HEK293T (cell line): ENCODE data around the gene CLDN3.

Source experiments
- CTCF ChIA-PET: fragments of 350-600 bp; formaldehyde crosslinking; extraction: SDS; loops from one replicate; lab custom pipeline; 2021; ENCODE audit warnings: antibody characterized with exemption, inconsistent platforms; lab: Yijun Ruan, JAX
- POLR2A ChIA-PET: fragments of 350-600 bp; formaldehyde crosslinking; extraction: SDS; loops from one replicate; lab custom pipeline; 2020; ENCODE audit warnings: antibody characterized with exemption, inconsistent platforms; lab: Yijun Ruan, JAX
- DNase-seq: peaks from one replicate; pipeline ENCODE4 v3.0.0; 2012; ENCODE audit warnings: mixed read lengths; ENCODE audit errors: extremely low spot score
- ARNT ChIP-seq: fragments of 450-650 bp; IDR thresholded peaks from 2 replicates; pipeline ENCODE4 v1.6.1; 2017; ENCODE audit warnings: mild to moderate bottlenecking
- BHLHE40 ChIP-seq: fragments of 450-650 bp; IDR thresholded peaks from 2 replicates; pipeline ENCODE4 v1.6.1; 2016; ENCODE audit warnings: mild to moderate bottlenecking, moderate library complexity, borderline replicate concordance
- CTBP1 ChIP-seq: fragments of 450-650 bp; IDR thresholded peaks from 2 replicates; pipeline ENCODE4 v1.6.1; 2016; ENCODE audit warnings: borderline replicate concordance
- ELF4 ChIP-seq: fragments of 450-650 bp; IDR thresholded peaks from 2 replicates; pipeline ENCODE4 v1.6.1; 2017; ENCODE audit warnings: antibody characterized with exemption
- FOXA1 ChIP-seq: fragments of 450-650 bp; IDR thresholded peaks from 2 replicates; pipeline ENCODE4 v1.6.1; 2016; ENCODE audit warnings: mild to moderate bottlenecking
- FOXK2 ChIP-seq: fragments of 450-650 bp; IDR thresholded peaks from 2 replicates; pipeline ENCODE4 v1.6.1; 2016; ENCODE audit warnings: mild to moderate bottlenecking
- FOXM1 ChIP-seq: fragments of 450-650 bp; IDR thresholded peaks from 2 replicates; pipeline ENCODE4 v1.6.1; 2017; ENCODE audit warnings: mild to moderate bottlenecking, borderline replicate concordance
- HDGF ChIP-seq: fragments of 450-650 bp; IDR thresholded peaks from 2 replicates; pipeline ENCODE4 v1.6.1; 2017; ENCODE audit warnings: antibody characterized with exemption, borderline replicate concordance
- L3MBTL2 ChIP-seq: fragments of 450-650 bp; conservative IDR thresholded peaks from 2 replicates; pipeline ENCODE4 v1.6.1; 2016; ENCODE audit warnings: mild to moderate bottlenecking
- LEF1 ChIP-seq: fragments of 450-650 bp; IDR thresholded peaks from 2 replicates; pipeline ENCODE4 v1.6.1; 2017; ENCODE audit warnings: mild to moderate bottlenecking, borderline replicate concordance
- NFRKB ChIP-seq: fragments of 450-650 bp; IDR thresholded peaks from 2 replicates; pipeline ENCODE4 v1.6.1; 2016; ENCODE audit warnings: mild to moderate bottlenecking, moderate library complexity
- SP1 ChIP-seq: fragments of 450-650 bp; IDR thresholded peaks from 2 replicates; pipeline ENCODE4 v1.6.1; 2017
- SUZ12 ChIP-seq: fragments of 450-650 bp; IDR thresholded peaks from 2 replicates; pipeline ENCODE4 v1.6.1; 2016; ENCODE audit warnings: mild to moderate bottlenecking
- TARDBP ChIP-seq: fragments of 450-650 bp; IDR thresholded peaks from 2 replicates; pipeline ENCODE4 v1.6.1; 2016
- ZNF384 ChIP-seq: fragments of 450-650 bp; IDR thresholded peaks from 2 replicates; pipeline ENCODE4 v1.6.1; 2016
- TF ChIP-seq, protein P1 (sequence below): fragments of 450-650 bp; IDR thresholded peaks from 2 replicates; pipeline ENCODE4 v1.6.1; 2016

Gene CLDN3, protein sequence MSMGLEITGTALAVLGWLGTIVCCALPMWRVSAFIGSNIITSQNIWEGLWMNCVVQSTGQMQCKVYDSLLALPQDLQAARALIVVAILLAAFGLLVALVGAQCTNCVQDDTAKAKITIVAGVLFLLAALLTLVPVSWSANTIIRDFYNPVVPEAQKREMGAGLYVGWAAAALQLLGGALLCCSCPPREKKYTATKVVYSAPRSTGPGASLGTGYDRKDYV

DNA sequence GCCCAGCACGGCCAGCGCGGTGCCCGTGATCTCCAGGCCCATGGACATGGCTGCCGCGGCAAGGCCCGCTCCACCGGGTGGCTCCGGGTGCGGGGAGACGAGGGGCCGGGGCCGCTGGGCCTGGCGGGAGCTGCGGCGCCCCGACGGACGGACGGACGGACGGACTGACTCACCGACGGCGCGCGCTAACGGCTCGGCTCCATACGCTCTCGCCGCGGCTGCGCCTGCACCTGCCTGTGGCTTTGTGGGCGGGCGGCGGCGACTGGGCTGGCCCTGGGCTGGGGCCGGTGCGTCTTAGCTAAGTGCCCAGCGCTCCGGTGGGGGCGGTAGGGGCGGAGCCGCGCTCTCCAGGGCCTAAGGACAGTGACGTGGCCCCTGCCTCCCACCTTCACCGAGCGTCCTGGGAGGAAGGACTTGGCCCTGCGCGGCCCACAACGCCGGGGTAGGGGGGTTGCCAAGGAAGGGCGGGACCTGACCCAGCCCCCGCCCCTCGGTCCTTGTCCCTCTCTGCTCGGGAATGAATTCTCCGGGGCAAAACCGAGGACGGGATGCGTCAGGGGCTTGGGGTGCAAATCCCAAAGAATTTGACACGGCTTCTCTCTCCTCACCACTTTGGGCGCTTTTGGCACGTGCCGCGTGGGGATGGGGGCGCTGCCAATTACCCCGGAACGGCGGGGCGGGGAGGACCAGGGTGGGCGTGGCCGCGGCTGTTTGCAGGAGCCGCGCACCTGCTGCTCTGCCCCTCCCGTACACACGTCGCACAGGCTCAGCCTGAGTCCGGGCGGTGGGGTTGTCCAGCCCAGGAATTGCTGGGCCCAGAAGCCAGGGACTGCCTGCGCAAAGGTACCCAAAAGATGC lies at the start of gene CLDN3:
Gene CLDN3 (minus strand): TSS at position 269 of the 858 bp plus-strand sequence. CDS start 221 bp downstream, at position 48.
- ChIA-PET CTCF (interaction anchor here (0.6 kb wide), 2 partner anchors 148 to 236 kb away, joined by 3 read pairs; no protein-coding TSS in a partner anchor), POLR2A (interaction anchor here (0.6 to 1.8 kb wide), 2 partner anchors 15 to 32 kb away, joined by 3 to 8 read pairs; partner anchors contain the start of gene ABHD11)
- TF ChIP-seq LEF1 (no peak), ELF4 (no peak), TARDBP (no peak), L3MBTL2 (no peak), CTBP1 (no peak)
- TF ChIP-seq, protein P1, sequence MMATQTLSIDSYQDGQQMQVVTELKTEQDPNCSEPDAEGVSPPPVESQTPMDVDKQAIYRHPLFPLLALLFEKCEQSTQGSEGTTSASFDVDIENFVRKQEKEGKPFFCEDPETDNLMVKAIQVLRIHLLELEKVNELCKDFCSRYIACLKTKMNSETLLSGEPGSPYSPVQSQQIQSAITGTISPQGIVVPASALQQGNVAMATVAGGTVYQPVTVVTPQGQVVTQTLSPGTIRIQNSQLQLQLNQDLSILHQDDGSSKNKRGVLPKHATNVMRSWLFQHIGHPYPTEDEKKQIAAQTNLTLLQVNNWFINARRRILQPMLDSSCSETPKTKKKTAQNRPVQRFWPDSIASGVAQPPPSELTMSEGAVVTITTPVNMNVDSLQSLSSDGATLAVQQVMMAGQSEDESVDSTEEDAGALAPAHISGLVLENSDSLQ: no peak
- DNase-seq: no peak

DNA sequence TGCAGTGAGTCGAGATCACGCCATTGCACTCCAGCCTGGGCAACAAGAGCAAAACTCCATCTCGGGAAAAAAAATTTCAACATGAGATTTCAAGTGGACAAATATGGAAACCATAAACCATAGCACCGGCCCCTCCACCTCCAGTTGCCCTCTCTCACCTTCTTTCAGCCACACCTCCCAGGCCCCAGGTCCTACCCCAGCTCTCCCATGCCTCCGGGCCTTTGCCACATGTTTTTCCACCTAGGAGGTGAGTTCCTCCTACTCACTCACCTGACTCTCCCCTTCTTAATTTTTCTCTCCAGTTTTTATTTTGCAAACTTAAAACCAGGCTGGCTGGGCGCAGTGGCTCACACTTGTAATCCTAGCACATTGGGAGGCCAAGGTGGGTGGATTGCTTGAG lies 47.1 kb upstream of the CLDN3 start:
- DNase-seq: no peak
- ChIA-PET CTCF (no interaction called here), POLR2A (no interaction called here)
- no peak for TF ChIP-seq HDGF
- TF ChIP-seq L3MBTL2: no peak
- no peak for TF ChIP-seq SP1
- TF ChIP-seq BHLHE40: no peak
- TF ChIP-seq FOXM1: no peak
- TF ChIP-seq ELF4: no peak
- TF ChIP-seq FOXA1: no peak
- no peak for TF ChIP-seq ARNT
- TF ChIP-seq FOXK2: no peak
- no peak for TF ChIP-seq CTBP1
- no peak for TF ChIP-seq NFRKB
- TF ChIP-seq ZNF384: no peak
- TF ChIP-seq TARDBP: no peak
- no peak for TF ChIP-seq SUZ12
- TF ChIP-seq, protein P1: no peak
- no peak for TF ChIP-seq LEF1

DNA sequence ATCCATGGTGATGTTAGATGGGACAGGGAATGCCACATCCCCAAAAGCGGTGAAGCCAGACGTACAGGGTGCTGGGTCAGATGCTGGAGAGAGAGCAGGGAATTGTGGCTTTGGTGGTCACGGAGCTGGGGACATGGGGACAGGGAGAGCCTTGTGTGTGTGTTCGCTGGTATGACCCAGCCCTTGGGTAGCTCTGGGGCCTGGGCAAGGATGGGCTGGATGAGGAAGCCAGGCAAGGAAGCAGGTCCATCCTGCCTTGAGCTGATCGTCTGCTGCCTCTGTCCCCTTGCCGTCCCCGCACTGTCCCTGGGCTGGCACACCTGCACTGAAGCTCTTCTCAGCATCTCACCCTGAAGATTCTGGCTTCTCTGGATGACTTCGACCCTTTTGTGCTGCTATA lies 45.4 kb upstream of the CLDN3 start:
- CTCF ChIA-PET: no interaction called here
- no peak for DNase-seq
- no peak for TF ChIP-seq ARNT
- no peak for TF ChIP-seq FOXK2
- TF ChIP-seq LEF1: no peak
- TF ChIP-seq HDGF: no peak
- no peak for TF ChIP-seq ELF4
- TF ChIP-seq BHLHE40: no peak
- TF ChIP-seq CTBP1: no peak
- no peak for TF ChIP-seq TARDBP
- no peak for TF ChIP-seq L3MBTL2
- TF ChIP-seq FOXA1: no peak
- no peak for TF ChIP-seq ZNF384
- TF ChIP-seq, protein P1: no peak
- no peak for TF ChIP-seq SP1
- no peak for TF ChIP-seq SUZ12
- no peak for TF ChIP-seq NFRKB
- TF ChIP-seq FOXM1: no peak
- POLR2A ChIA-PET: no interaction called here

DNA sequence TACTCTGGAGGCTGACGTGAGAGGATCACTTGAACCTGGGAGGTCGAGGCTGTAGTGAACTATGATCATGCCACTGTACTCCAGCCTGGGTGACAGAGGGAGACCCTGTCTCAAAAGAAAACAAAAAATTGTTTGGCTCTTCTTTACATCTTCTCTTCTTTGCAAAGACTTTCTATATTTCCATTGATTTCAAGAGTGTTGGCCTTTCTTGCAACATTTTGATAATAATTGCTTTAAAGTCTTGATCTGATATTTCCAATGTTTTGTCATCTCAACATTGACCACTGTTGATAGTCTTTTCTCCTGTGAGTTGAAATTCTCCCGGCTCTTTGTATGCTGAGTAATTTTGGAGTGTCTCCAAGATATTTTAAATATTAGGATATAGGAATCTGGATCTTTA lies 42.9 kb upstream of the CLDN3 start:
- CTCF ChIA-PET: interaction anchor here (1.5 kb wide), 1 partner anchor 42 kb away, joined by 10 read pairs; no protein-coding TSS in a partner anchor
- POLR2A ChIA-PET: no interaction called here
- no peak for DNase-seq
- TF ChIP-seq ELF4: no peak
- no peak for TF ChIP-seq LEF1
- no peak for TF ChIP-seq TARDBP
- TF ChIP-seq NFRKB: no peak
- no peak for TF ChIP-seq HDGF
- TF ChIP-seq, protein P1: no peak
- TF ChIP-seq L3MBTL2: no peak

DNA sequence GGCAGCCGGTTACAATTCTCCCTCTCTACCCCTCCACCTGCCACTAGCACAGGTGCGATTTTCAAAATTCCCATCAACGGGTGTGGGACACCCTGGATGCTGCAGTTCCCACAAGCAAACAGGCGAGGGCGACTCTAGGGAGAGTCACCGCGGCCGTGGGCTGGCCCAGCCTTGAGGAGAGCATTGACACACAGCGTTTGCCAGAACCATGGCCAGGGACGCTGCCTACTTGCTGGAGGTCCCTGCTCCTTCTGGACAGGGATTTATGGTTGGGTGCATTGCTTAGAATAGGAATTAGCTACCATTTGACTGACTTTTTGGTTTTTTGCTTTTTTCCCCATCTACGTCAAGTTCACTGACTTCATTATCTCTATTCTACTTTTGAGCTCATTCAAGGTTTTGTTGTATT lies 41.7 kb upstream of the CLDN3 start:
- peak; percentile 82 for DNase-seq
- ChIA-PET CTCF (interaction anchor here (0.6 to 1.7 kb wide), 8 partner anchors 11 to 874 kb away, joined by 3 to 10 read pairs (median 4); partner anchors contain the start of gene METTL27), POLR2A (interaction anchor here (1.0 to 1.1 kb wide), 2 partner anchors 39 to 74 kb away, joined by 3 read pairs; partner anchors contain the start of gene ABHD11)
- TF ChIP-seq ZNF384 (no peak), FOXM1 (peak; percentile 52; the same call in 1 of the 2 replicates), FOXK2 (no peak), HDGF (no peak), LEF1 (no peak)
